Liver (tissue), 3 donors: Measurements from ENCODE around the gene ABCC3.
A peak's percentile ranks its signal among the peaks of the same experiment; 100 is the strongest.

Experiments used
- ATF3 ChIP-seq: IDR thresholded peaks from 2 replicates; pipeline ENCODE4 v1.6.1; 2016; ENCODE audit warnings: antibody characterized with exemption
- CTCF ChIP-seq: fragments of 150-350 bp; IDR thresholded peaks from 2 replicates; pipeline ENCODE4 v1.5.1; 2017; ENCODE audit warnings: improper control_type of control experiment, low read depth, low read length; ENCODE audit not compliant: missing input control
- HNF4A ChIP-seq, 2 donors: conservative IDR thresholded peaks; 2 replicates each; pipeline ENCODE4 v1.6.1; 2016; ENCODE audit warnings: antibody characterized with exemption in 2 of 2, mild to moderate bottlenecking in 2 of 2
- TF ChIP-seq, protein P1 (sequence below): IDR thresholded peaks from 2 replicates; pipeline ENCODE4 v1.6.1; 2016; ENCODE audit warnings: antibody characterized with exemption, mild to moderate bottlenecking
- donor health status: healthy.
- donor health status: healthy.

DNA sequence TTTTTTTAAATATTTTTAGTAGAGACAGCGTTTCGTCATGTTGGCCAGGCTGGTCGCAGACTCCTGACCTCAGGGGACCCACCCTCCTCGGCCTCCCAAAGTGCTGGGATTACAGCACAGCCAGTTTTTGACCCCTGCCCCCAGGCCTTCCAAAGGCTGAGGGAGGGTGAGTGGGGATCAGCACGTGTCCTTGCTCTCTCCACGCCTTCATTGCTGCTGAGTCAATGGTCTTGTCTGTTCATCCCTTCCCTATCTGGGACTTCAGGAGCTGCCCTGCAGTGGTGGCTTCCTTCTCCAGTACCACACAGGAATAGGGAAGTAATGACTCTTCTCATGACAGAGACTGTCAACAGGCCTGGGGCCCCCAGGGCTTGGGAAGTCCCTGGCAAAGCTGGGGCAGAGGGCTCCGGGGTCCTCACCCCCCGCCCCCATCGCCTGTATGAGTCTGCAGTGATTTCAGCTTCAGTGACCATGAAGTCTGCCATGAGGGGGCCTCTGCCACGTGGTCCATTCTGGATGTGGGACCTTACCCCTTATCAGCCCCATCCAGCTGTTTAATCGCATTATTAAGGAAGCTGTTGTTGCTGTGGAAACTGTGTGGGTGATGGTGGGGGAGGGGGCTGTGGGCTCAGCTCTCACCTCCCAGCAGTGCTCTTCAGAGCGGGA lies 6.1 kb downstream of the ABCC3 start:
- TF ChIP-seq, protein P1, sequence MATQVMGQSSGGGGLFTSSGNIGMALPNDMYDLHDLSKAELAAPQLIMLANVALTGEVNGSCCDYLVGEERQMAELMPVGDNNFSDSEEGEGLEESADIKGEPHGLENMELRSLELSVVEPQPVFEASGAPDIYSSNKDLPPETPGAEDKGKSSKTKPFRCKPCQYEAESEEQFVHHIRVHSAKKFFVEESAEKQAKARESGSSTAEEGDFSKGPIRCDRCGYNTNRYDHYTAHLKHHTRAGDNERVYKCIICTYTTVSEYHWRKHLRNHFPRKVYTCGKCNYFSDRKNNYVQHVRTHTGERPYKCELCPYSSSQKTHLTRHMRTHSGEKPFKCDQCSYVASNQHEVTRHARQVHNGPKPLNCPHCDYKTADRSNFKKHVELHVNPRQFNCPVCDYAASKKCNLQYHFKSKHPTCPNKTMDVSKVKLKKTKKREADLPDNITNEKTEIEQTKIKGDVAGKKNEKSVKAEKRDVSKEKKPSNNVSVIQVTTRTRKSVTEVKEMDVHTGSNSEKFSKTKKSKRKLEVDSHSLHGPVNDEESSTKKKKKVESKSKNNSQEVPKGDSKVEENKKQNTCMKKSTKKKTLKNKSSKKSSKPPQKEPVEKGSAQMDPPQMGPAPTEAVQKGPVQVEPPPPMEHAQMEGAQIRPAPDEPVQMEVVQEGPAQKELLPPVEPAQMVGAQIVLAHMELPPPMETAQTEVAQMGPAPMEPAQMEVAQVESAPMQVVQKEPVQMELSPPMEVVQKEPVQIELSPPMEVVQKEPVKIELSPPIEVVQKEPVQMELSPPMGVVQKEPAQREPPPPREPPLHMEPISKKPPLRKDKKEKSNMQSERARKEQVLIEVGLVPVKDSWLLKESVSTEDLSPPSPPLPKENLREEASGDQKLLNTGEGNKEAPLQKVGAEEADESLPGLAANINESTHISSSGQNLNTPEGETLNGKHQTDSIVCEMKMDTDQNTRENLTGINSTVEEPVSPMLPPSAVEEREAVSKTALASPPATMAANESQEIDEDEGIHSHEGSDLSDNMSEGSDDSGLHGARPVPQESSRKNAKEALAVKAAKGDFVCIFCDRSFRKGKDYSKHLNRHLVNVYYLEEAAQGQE = no peak
- TF ChIP-seq HNF4A (conservative IDR thresholded peaks at IDR 0.05) (peak; percentile 80 to 82), CTCF (no peak), ATF3 (peak; percentile 42)
